Hippocampal formation (tissue), 2 donors: ENCODE results near the gene NAGA.
"Not testable (repeated sequence)": the region's sequence is repeated elsewhere in the genome, so short reads cannot be mapped to it uniquely, and the experiment has no call there.

ENCODE experiments used
- DNase-seq, 2 donors: peaks; one replicate each; lab custom pipeline; 2025; lab: John Stamatoyannopoulos, UW

The NAGA gene

GRCh38 chr22:42070517-42071422 lies at the start of gene NAGA:
Gene NAGA (minus strand): TSS chr22:42070812. CDS start chr22:42070297, 515 bp downstream.
- peak; percentile 87 to 93 for DNase-seq

GRCh38 chr22:42116848-42117424 lies 46.3 kb upstream of the NAGA start:
- no peak for DNase-seq

- not testable (repeated sequence) for DNase-seq
Observed at GRCh38 chr22:42115420-42115830, 44.8 kb upstream of the NAGA start.

GRCh38 chr22:42114721-42115120 lies 44.1 kb upstream of the NAGA start:
- no peak for DNase-seq

- DNase-seq: not testable (repeated sequence)
Observed at GRCh38 chr22:42112793-42113192, 42.2 kb upstream of the NAGA start.

- no peak for DNase-seq
Observed at GRCh38 chr22:42111798-42112197, 41.2 kb upstream of the NAGA start.

- DNase-seq: no peak
Observed at GRCh38 chr22:42108848-42109247, 38.2 kb upstream of the NAGA start.

GRCh38 chr22:42104332-42104860 lies 33.8 kb upstream of the NAGA start:
- not testable (repeated sequence) for DNase-seq

GRCh38 chr22:42101199-42101598 lies 30.6 kb upstream of the NAGA start:
- no peak for DNase-seq

GRCh38 chr22:42091455-42091782 lies 20.8 kb upstream of the NAGA start:
- DNase-seq: no peak

GRCh38 chr22:42090596-42091454 lies 20.2 kb upstream of the NAGA start, which contains the start of gene NDUFA6:
Gene NDUFA6 (minus strand): TSS chr22:42090772. CDS start chr22:42090744, 28 bp downstream.
- peak; percentile 99 for DNase-seq

- no peak for DNase-seq
Observed at GRCh38 chr22:42086051-42086450, 15.4 kb upstream of the NAGA start.

GRCh38 chr22:42084874-42085273 lies 14.3 kb upstream of the NAGA start:
- no peak for DNase-seq

- DNase-seq: no peak
Observed at GRCh38 chr22:42083119-42083518, 12.5 kb upstream of the NAGA start.

- DNase-seq: peak; percentile 20 to 39
Observed at GRCh38 chr22:42080287-42080686, 9.7 kb upstream of the NAGA start.

- peak; percentile 97 to 98 for DNase-seq
Observed at GRCh38 chr22:42079319-42080251, 9.0 kb upstream of the NAGA start, which contains the start of gene SMDT1. Gene SMDT1 (plus strand): TSS chr22:42079700. CDS start chr22:42079769, 69 bp downstream.

GRCh38 chr22:42078469-42079318 lies 8.1 kb upstream of the NAGA start:
- peak; percentile 30 to 63 for DNase-seq

- DNase-seq: no peak
Observed at GRCh38 chr22:42077486-42078125, 7.0 kb upstream of the NAGA start.

GRCh38 chr22:42076764-42077485 lies 6.3 kb upstream of the NAGA start:
- no peak for DNase-seq
